Hematopoietic multipotent progenitor cell treated with erythropoietin and hydrocortisone succinate and interleukin-3 and kit ligand, for 15 days (in vitro differentiated cells): ENCODE data around the gene ZNF595.
"Not testable (repeated sequence)": the region's sequence is repeated elsewhere in the genome, so short reads cannot be mapped to it uniquely, and the experiment has no call there.

ENCODE experiments used
- DNase-seq: peaks from one replicate; pipeline ENCODE4 v3.0.0-alpha.2; 2015; ENCODE audit warnings: low spot score

The ZNF595 gene

GRCh38 chr4:52804-53479, at the start of gene ZNF595:
ZNF595 (plus strand) TSS chr4:53321; CDS start chr4:53489, 168 bp downstream.
- DNase-seq: not testable (repeated sequence)

- not testable (repeated sequence) for DNase-seq
Observed at GRCh38 chr4:9937-10870, 42.9 kb upstream of the ZNF595 start.

GRCh38 chr4:11095-11815, 41.9 kb upstream of the ZNF595 start:
- not testable (repeated sequence) for DNase-seq

- peak; percentile 24 for DNase-seq
Observed at GRCh38 chr4:11816-12417, 41.2 kb upstream of the ZNF595 start.

GRCh38 chr4:18128-18527, 35.0 kb upstream of the ZNF595 start:
- DNase-seq: not testable (repeated sequence)

GRCh38 chr4:18589-18988, 34.5 kb upstream of the ZNF595 start:
- not testable (repeated sequence) for DNase-seq

GRCh38 chr4:22882-23281, 30.2 kb upstream of the ZNF595 start:
- not testable (repeated sequence) for DNase-seq

- DNase-seq: not testable (repeated sequence)
Observed at GRCh38 chr4:24359-24758, 28.8 kb upstream of the ZNF595 start.

GRCh38 chr4:27501-27900, 25.6 kb upstream of the ZNF595 start:
- not testable (repeated sequence) for DNase-seq

GRCh38 chr4:28767-29542, 24.2 kb upstream of the ZNF595 start:
- not testable (repeated sequence) for DNase-seq

GRCh38 chr4:33314-33713, 19.8 kb upstream of the ZNF595 start:
- DNase-seq: not testable (repeated sequence)

- not testable (repeated sequence) for DNase-seq
Observed at GRCh38 chr4:36559-37415, 16.3 kb upstream of the ZNF595 start.

GRCh38 chr4:38202-38601, 14.9 kb upstream of the ZNF595 start:
- not testable (repeated sequence) for DNase-seq

GRCh38 chr4:43375-43774, 9.7 kb upstream of the ZNF595 start:
- DNase-seq: not testable (repeated sequence)

- DNase-seq: not testable (repeated sequence)
Observed at GRCh38 chr4:51253-51652, 1.9 kb upstream of the ZNF595 start.

- not testable (repeated sequence) for DNase-seq
Observed at GRCh38 chr4:51655-52277, 1.4 kb upstream of the ZNF595 start.

- DNase-seq: not testable (repeated sequence)
Observed at GRCh38 chr4:53521-53920, 400 bp downstream of the ZNF595 start.

GRCh38 chr4:64733-65132, 11.6 kb downstream of the ZNF595 start:
- not testable (repeated sequence) for DNase-seq

GRCh38 chr4:71830-72229, 18.7 kb downstream of the ZNF595 start:
- DNase-seq: no peak

GRCh38 chr4:85951-86350, 32.8 kb downstream of the ZNF595 start:
- no peak for DNase-seq
